Pancreas (tissue), 10 donors: ENCODE data around the gene ZBTB4. TPM values are rescaled to one million over a fixed set of nuclear protein-coding genes. Genes with fewer than 3 reads are reported as not detected.

ENCODE experiments used
- ATAC-seq, 4 donors: fragments of 200-7000 bp; cut with Tn5 transposase; one replicate each; pipeline versions ENCODE4 v1.8.0 to v1.9.1; 2020; ENCODE audit warnings: mild to moderate bottlenecking in 4 of 4, moderate library complexity in 4 of 4
- DNase-seq, 6 donors: peaks; one replicate each; pipeline ENCODE4 v3.0.0-alpha.2; 2020
- FAIRE-seq: peaks from 2 replicates; lab custom pipeline; 2012; peaks lifted over from hg19 to GRCh38; lab: Jason Lieb, UNC
- H3K27ac ChIP-seq, 4 donors: fragments of 200-600 bp; sonication (generic); 1 replicate in 3 of 4; 2 replicates in 1 of 4; pipeline versions ENCODE4 v1.5.0 to v1.8.0; 2020
- H3K27me3 ChIP-seq, 4 donors: fragments of 200-600 bp; one replicate each; pipeline ENCODE4 v1.8.0; 2021
- H3K36me3 ChIP-seq, 3 donors: fragments of 200-600 bp; sonication (generic) in 1 of 3; one replicate each; pipeline versions ENCODE4 v1.5.0 to v1.8.0; 2020 to 2021
- H3K4me1 ChIP-seq, 3 donors: fragments of 200-600 bp; one replicate each; pipeline ENCODE4 v1.8.0; 2021
- H3K4me3 ChIP-seq, 4 donors: fragments of 200-600 bp; sonication (generic) in 2 of 4; one replicate each; pipeline versions ENCODE4 v1.5.0 to v1.8.0; 2020 to 2021
- H3K9me3 ChIP-seq, 4 donors: fragments of 200-600 bp; one replicate each; pipeline ENCODE4 v1.8.0; 2021
- CTCF ChIP-seq, 4 donors: fragments of 200-600 bp; sonication (generic) in 3 of 4; IDR thresholded peaks; one replicate each; pipeline versions ENCODE4 v1.5.0 to v1.8.0; 2021; ENCODE audit warnings: antibody characterized with exemption in 4 of 4
- WGBS, 2 donors: extraction: QIAGEN DNeasy Blood & Tissue Kit; methylation state at CpG; one replicate each; pipeline ENCODE4 v1.1.7; 2013; 5-methylcytosine and 5-hydroxymethylcytosine counted together
- intact Hi-C, 3 donors: fragments of 100-400 bp; cut with DNase I; formaldehyde crosslinking; loops; one replicate each; pipeline versions ENCODE4 v1.11.1 to v1.14.2; 2022
- polyA plus RNA-seq, 2 donors: library from polyadenylated mRNA; stranded (reverse); fragments of 200-250 nt; gene quantifications; one replicate each; pipeline ENCODE4 v1.2.3, GENCODE V29; 2013
- total RNA-seq, 6 donors: library from RNA; stranded (reverse); fragmentation: NEBNext Ultra II Directional in 4 of 6; extraction: Animal tissue kit (Norgen Biotek cat#: 25700) in 4 of 6; gene quantifications; one replicate each; pipeline versions ENCODE4 v1.2.1 to v1.2.4, GENCODE V29; 2021 to 2023
- donor health status: healthy with polysubstance abuse.
- donor health status: DM: no; HTN: no; CAD: no; lungs with moderate emphysema.
- donor health status: DM: no; HTN: no; CAD: no.
- donor health status: control.
- donor health status: control.
- donor health status: Bipolar disorder and iron deficiency.
- donor health status: DM: yes; HTN: yes; CAD: no.
- donor health status: DM: no; HTN: no; CAD: no.
- donor health status: DM: no; HTN: no; CAD: no.
- donor health status: DM: yes; HTN: yes; CAD: no.

ZBTB4 gene
- total and polyA plus RNA-seq, 8 donors: 17.3 to 30.2 (median 21.0) TPM

- DNase-seq (peak in 1 of 6 donors; percentile 41), FAIRE-seq (no peak), ATAC-seq (no peak)
- Histone ChIP-seq H3K27ac (no peak overlapping the region), H3K4me1 (no peaks in the 10 kb centered on the region), H3K36me3 (no peaks in the 10 kb centered on the region), H3K4me3 (no peak overlapping the region), H3K27me3 (no peaks in the 10 kb centered on the region), H3K9me3 (no peaks in the 10 kb centered on the region)
- no peak for TF ChIP-seq CTCF (IDR thresholded peaks at IDR 0.05)
- 92 to 93% methylated on average over 16 of the region's 16 CpGs for WGBS, 2 donors
- intact Hi-C loops: no loop called here
Measured at GRCh38 chr17:7421186-7421585, 58.2 kb downstream of the ZBTB4 start.

DNA sequence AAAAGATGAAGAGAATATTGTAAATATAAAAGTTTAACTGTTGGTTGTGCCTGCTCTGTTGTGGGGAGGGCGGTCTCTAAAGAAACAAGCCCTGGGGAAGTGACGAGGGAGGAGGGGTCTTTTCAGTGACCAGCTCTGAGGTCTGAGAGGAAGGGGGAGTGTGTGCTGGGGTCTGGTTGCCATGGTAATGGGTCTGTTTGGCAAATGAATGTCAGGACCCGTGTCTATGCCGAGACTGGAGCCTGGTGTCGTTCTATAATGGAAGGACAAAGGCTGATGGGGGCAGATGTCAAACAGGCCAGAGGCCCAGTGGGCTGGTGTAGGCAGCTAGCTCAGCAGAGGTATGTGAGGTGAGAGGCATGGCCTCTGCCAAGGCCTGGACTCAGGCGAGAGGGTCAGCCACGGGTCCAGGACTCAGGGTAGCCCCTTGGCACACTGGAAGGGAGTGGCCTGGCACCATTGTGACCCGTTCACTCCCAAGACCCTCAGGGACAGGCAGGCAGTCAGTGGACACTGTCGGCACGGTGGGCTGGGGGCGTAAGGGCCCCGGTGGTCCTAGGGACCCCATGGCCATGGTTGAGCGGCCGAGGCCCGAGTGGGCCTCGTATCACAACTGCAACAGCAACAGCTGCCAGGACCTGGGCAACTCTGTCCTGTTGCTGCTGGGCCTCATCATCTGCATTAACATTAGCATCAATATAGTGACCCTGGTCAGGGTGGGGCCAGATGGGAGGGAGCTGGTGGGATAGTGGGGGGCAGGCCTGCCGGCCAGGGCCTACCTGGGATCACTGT is 59.4 kb downstream of the ZBTB4 start, which contains the start of gene SPEM1:
Gene SPEM1, plus strand, starts transcription at position 506 of the 792 bp plus-strand sequence. Its CDS starts 61 bp downstream, at position 567.
- 71 to 78% methylated on average over 17 of the region's 17 CpGs for WGBS, 2 donors
- H3K27me3 ChIP-seq: no peaks in the 10 kb centered on the region

DNA sequence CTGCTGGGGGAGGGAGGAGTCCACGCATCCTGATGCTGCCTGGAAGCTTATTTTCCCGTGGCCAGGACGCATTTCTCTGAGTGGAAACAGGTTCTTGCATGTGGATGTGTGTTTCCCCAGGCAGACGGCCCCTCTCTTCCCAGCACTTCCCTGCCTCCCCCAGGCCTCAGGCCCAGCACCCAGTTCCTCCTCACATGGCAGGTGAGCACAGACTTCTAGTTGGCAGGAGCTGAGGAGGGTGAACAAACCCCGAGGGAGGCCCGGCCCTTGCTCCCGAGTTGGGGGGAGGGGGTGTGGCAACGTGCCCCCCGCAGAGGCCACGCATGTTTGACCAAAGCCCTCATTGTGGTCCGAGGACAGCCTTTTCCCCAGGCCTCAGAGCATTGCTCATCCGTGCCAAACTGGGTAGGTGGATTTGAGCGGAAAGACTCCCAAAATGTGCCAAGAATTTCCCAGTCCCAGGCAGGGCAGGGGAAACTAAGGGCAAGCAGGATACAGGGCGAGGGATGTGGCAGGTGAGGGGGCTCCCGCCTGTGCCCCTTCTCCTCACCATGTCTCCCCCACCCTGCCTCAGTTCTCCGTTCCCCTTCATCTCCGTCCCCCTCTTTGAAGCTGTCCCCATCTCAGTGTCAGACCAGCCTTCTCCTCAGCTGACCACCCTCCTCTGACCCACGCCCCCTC is 60.8 kb downstream of the ZBTB4 start:
- Histone ChIP-seq H3K27ac (no peak overlapping the region), H3K4me3 (no peak overlapping the region), H3K9me3 (no peaks in the 10 kb centered on the region), H3K27me3 (no peaks in the 10 kb centered on the region), H3K4me1 (no peaks in the 10 kb centered on the region), H3K36me3 (no peaks in the 10 kb centered on the region)
- FAIRE-seq (no peak), ATAC-seq (no peak), DNase-seq (peak in 1 of 6 donors; percentile 45)
- intact Hi-C loops: no loop called here
- TF ChIP-seq CTCF (IDR thresholded peaks at IDR 0.05): no peak
- 57 to 62% methylated on average over 18 of the region's 18 CpGs for WGBS, 2 donors

More for the DNA sequence above, 59.4 kb downstream of the ZBTB4 start, which contains the start of gene SPEM1:
- Histone ChIP-seq H3K36me3 (no peaks in the 10 kb centered on the region), H3K4me1 (no peaks in the 10 kb centered on the region), H3K27ac (no peak within 1 kb of the TSS), H3K4me3 (no peak within 1 kb of the TSS), H3K9me3 (no peaks in the 10 kb centered on the region)
- FAIRE-seq (no peak), DNase-seq (peak in 1 of 6 donors; percentile 46), ATAC-seq (no peak)
- TF ChIP-seq CTCF (IDR thresholded peaks at IDR 0.05): no peak
- intact Hi-C loops: no loop called here

DNA sequence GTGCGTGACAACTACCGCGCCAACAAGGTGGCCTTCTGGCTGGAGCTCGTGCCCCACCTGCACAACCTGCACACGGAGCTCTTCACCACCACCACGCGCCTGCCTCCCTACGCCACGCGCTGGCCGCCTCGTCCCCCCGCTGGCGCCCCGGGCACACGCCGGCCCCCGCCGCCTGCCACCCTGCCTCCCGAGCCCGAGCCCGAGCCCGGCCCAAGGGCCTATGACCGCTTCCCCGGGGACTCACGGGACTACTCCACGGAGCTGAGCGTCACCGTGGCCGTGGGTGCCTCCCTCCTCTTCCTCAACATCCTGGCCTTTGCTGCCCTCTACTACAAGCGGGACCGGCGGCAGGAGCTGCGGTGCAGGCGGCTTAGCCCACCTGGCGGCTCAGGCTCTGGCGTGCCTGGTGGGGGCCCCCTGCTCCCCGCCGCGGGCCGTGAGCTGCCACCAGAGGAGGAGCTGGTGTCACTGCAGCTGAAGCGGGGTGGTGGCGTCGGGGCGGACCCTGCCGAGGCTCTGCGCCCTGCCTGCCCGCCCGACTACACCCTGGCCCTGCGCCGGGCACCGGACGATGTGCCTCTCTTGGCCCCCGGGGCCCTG is 62.3 kb downstream of the ZBTB4 start:
- ATAC-seq: no peak
- WGBS, 2 donors: 93 to 96% methylated on average over 45 to 54 of the region's 54 CpGs
- Histone ChIP-seq H3K36me3 (no peaks in the 10 kb centered on the region), H3K27me3 (no peaks in the 10 kb centered on the region), H3K9me3 (no peaks in the 10 kb centered on the region), H3K4me1 (no peaks in the 10 kb centered on the region), H3K4me3 (no peak overlapping the region), H3K27ac (no peak overlapping the region)
- DNase-seq: peak in 1 of 6 donors; percentile 44
- TF ChIP-seq CTCF (IDR thresholded peaks at IDR 0.05): no peak
- intact Hi-C loops: no loop called here
- FAIRE-seq: no peak
